T-helper 17 cell (primary cell): ENCODE results near the gene HOXA6. TPM values are rescaled to one million over a fixed set of nuclear protein-coding genes. Genes with fewer than 3 reads are reported as not detected.

Experiments
- ATAC-seq: fragments of 150-1000 bp; cut with Tn5 transposase; 2 replicates; pipeline ENCODE4 v1.10.0; 2021; ENCODE audit warnings: mild to moderate bottlenecking, moderate library complexity
- DNase-seq, 3 donors: peaks; one replicate each; pipeline versions ENCODE4 v3.0.0 to v3.0.0-alpha.2; 2020 to 2021
- H3K9me3 ChIP-seq: one replicate; pipeline ENCODE4 v1.7.0; 2013; ENCODE audit warnings: low read length, mild to moderate bottlenecking; ENCODE audit not compliant: control insufficient read depth, poor library complexity, severe bottlenecking
- H3K27ac Mint-ChIP-seq: one replicate; pipeline ENCODE4 v1.8.0; 2022; ENCODE audit warnings: mild to moderate bottlenecking, moderate library complexity, mixed read lengths
- H3K27me3 Mint-ChIP-seq: one replicate; pipeline ENCODE4 v1.8.0; 2022; ENCODE audit warnings: mixed read lengths
- H3K36me3 Mint-ChIP-seq: one replicate; pipeline ENCODE4 v1.8.0; 2022; ENCODE audit warnings: low read depth, mixed read lengths
- H3K4me1 Mint-ChIP-seq: one replicate; pipeline ENCODE4 v1.8.0; 2022; ENCODE audit warnings: mild to moderate bottlenecking, mixed read lengths
- H3K4me3 Mint-ChIP-seq: one replicate; pipeline ENCODE4 v1.8.0; 2022; ENCODE audit warnings: mild to moderate bottlenecking, moderate library complexity, mixed read lengths
- total RNA-seq, 4 donors: library from RNA in 2 of 4; stranded (reverse) in 2 of 4; gene quantifications; one replicate each; pipeline ENCODE4 v1.2.3 and lab custom pipeline; 2022 to 2026

Gene HOXA6
- total RNA-seq, 2 donors from 2014 or later = not detected

DNA sequence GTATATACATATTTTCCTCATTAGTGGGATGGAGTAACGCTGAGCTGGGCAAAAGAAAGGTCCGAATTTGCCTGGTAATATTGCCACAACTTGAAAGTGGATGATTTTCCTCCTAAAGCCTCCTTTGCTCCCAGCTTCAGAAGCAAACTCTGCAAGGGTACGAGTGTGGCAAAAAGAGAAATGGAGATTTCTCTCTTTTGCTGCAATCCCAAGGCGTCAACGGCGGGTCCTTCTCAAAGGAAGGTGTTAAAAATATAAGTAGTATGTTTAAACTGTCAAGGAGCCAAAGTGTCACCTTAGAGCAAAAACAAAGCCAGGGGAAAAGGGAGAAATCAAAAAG lies 32.7 kb downstream of the HOXA6 start:
- Mint-ChIP-seq H3K27me3 (peaks cover 34% of the 10 kb centered on the region), H3K4me3 (no peak overlapping the region), H3K27ac (no peak overlapping the region), H3K4me1 (no peaks in the 10 kb centered on the region), H3K36me3 (no peaks in the 10 kb centered on the region)
- no peaks in the 10 kb centered on the region for H3K9me3 ChIP-seq
- ATAC-seq (no peak), DNase-seq (no peak)

DNA sequence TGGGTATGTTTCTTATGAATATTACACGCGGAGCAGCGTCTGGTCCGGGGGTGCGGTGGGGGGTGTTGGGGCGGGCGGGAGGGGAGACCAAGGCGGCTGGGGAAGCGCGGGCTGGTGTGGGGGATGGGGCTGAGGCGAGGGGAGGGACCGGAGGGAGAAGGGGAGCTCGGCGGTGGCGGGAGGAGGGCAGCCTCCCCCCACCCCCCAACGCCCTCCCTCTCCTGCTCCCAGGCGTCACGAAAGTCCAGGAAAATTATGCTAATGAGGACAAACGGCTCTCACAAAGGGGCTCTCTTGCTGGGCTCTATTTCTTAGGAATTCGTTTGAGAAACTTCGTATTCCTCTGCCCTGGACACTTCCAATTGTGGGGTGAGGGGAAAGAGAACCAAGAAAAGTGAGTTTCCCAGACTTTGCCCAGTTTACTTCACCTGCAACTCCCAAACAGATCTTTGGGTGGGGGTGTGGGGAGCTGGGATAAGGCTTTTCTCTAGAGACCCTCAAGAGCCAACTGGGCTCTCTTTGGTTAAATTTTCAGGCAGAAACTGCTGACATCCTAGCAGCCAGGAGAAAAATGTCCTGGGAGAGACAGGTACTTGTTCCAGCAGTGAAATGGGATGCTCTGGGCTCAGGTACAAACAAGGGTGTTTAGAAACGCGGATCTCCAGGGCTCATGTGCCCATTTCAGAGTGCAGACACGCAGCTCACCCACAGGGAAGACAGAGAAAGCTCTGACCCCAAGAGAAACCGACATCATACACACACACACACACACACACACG lies 33.4 kb downstream of the HOXA6 start:
- Mint-ChIP-seq H3K4me1 (no peaks in the 10 kb centered on the region), H3K36me3 (no peaks in the 10 kb centered on the region), H3K27ac (no peak overlapping the region), H3K27me3 (peaks cover 28% of the 10 kb centered on the region), H3K4me3 (no peak overlapping the region)
- DNase-seq (no peak), ATAC-seq (no peak)
- no peaks in the 10 kb centered on the region for H3K9me3 ChIP-seq

DNA sequence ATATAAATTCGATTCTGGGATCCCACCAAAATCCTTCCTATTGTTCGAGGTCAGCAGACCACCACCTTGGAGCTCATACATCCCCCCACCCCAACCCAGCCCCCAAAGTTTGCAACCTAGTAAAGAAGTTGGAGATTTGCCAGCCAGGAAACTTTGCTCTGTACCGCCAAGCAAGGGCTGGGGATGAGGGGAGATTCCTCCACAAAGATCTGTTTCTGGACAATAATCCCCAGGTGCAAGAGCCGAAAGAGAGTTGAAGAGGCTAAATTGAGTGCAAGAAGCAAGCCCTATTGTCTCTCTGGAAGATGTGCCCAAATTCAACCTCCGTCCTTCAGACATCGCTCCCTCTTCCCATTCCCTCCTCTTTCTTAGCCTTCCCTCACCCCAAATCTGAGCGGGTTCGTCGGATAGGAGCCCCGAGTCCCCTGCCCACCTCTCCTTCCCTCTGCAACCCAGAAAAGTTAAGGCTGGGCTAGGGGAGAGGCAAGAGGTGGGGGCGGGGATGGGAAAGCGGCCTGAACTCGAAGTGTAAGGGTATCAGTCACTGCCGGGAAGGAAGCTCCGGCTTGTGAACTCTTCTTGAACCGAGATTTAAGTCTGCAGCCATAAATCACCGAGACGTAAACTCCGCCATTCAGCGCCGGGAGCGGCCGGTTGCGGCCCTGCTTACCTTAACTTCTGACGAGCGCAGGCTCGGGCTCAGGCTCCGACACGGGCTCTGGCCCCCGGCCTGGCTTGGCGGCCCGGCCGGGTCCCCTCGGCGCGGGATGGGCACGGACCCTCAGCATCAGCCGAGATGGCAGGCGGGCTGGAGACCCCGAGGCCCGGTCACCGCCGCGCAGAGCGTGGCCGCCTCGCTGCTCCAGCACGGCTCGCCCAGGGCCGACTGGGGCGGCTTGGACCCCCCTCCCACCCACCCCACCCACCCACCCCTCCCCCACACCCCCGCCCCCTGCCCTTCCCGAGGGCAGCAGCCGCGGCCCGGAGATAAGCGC lies 34.3 kb downstream of the HOXA6 start:
- DNase-seq (no peak), ATAC-seq (no peak)
- H3K4me1 Mint-ChIP-seq = no peaks in the 10 kb centered on the region
- H3K27ac Mint-ChIP-seq = no peak overlapping the region
- no peak overlapping the region for H3K4me3 Mint-ChIP-seq
- no peaks in the 10 kb centered on the region for H3K9me3 ChIP-seq
- peaks cover 21% of the 10 kb centered on the region for H3K27me3 Mint-ChIP-seq
- no peaks in the 10 kb centered on the region for H3K36me3 Mint-ChIP-seq

GRCh38 chr7:27112361-27112760 lies 35.2 kb downstream of the HOXA6 start:
- no peak overlapping the region for H3K4me3 Mint-ChIP-seq
- DNase-seq (no peak), ATAC-seq (no peak)
- no peaks in the 10 kb centered on the region for H3K9me3 ChIP-seq
- H3K36me3 Mint-ChIP-seq = no peaks in the 10 kb centered on the region
- peaks cover 16% of the 10 kb centered on the region for H3K27me3 Mint-ChIP-seq
- H3K4me1 Mint-ChIP-seq = no peaks in the 10 kb centered on the region
- H3K27ac Mint-ChIP-seq = no peak overlapping the region

GRCh38 chr7:27111751-27112277 lies 35.8 kb downstream of the HOXA6 start:
- no peak for ATAC-seq
- Mint-ChIP-seq H3K4me1 (no peaks in the 10 kb centered on the region), H3K4me3 (no peak overlapping the region), H3K27ac (no peak overlapping the region), H3K36me3 (no peaks in the 10 kb centered on the region), H3K27me3 (peaks cover 11% of the 10 kb centered on the region)
- DNase-seq = no peak
- no peaks in the 10 kb centered on the region for H3K9me3 ChIP-seq

GRCh38 chr7:27111042-27111750 lies 36.4 kb downstream of the HOXA6 start:
- no peaks in the 10 kb centered on the region for H3K4me1 Mint-ChIP-seq
- no peak for DNase-seq
- no peak overlapping the region for H3K27ac Mint-ChIP-seq
- no peak for ATAC-seq
- H3K9me3 ChIP-seq = no peaks in the 10 kb centered on the region
- no peaks in the 10 kb centered on the region for H3K36me3 Mint-ChIP-seq
- H3K27me3 Mint-ChIP-seq = peaks cover 9% of the 10 kb centered on the region
- H3K4me3 Mint-ChIP-seq = no peak overlapping the region

GRCh38 chr7:27110186-27111031 lies 37.2 kb downstream of the HOXA6 start:
- Mint-ChIP-seq H3K4me1 (no peaks in the 10 kb centered on the region), H3K27ac (no peak overlapping the region), H3K27me3 (peaks cover 11% of the 10 kb centered on the region), H3K36me3 (no peaks in the 10 kb centered on the region), H3K4me3 (no peak overlapping the region)
- no peaks in the 10 kb centered on the region for H3K9me3 ChIP-seq
- ATAC-seq = no peak
- DNase-seq = no peak

DNA sequence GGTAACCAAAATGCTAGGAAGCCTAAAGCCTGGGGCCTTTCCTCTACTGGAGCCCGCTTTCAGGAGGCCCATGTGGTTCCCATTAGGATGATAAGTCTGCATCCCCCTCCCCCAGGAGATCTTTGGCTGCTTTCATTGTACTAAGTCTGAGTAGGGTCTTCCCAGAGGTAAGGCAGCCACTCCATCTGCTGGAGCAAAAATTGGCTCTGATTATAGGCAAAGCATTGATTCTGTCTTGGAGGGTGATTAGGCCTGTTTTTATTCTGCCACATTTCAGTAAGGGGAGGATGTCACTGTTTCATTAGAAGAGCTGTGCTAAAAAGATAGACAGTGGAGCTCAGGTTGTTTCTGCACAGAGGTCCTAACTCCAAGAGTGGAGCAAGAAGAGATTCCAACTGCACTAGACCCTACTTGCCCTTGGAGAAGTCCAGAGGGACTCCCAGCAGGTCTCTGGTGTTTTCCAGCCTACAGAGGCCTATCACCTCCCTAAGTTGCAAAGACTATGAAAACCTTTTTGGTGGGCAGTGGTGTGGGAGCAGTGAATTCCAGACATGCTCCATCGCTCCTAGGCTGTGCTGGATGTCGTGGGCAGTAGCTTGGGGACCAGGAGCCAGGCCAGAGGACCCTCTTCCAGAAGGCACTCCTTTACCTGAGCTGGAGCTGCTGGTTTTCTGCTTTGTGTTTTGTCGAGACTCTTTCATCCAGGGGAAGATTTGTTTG lies 37.9 kb downstream of the HOXA6 start:
- Mint-ChIP-seq H3K36me3 (no peaks in the 10 kb centered on the region), H3K4me3 (peak overlapping the region; percentile 15), H3K27ac (no peak overlapping the region), H3K4me1 (no peaks in the 10 kb centered on the region), H3K27me3 (peaks cover 13% of the 10 kb centered on the region)
- DNase-seq (no peak), ATAC-seq (no peak)
- no peaks in the 10 kb centered on the region for H3K9me3 ChIP-seq

GRCh38 chr7:27108390-27109127 lies 39.0 kb downstream of the HOXA6 start:
- DNase-seq (no peak), ATAC-seq (no peak)
- H3K4me1 Mint-ChIP-seq = peaks cover 2% of the 10 kb centered on the region
- H3K9me3 ChIP-seq = no peaks in the 10 kb centered on the region
- no peaks in the 10 kb centered on the region for H3K36me3 Mint-ChIP-seq
- no peak overlapping the region for H3K4me3 Mint-ChIP-seq
- H3K27me3 Mint-ChIP-seq = peaks cover 22% of the 10 kb centered on the region
- no peak overlapping the region for H3K27ac Mint-ChIP-seq

DNA sequence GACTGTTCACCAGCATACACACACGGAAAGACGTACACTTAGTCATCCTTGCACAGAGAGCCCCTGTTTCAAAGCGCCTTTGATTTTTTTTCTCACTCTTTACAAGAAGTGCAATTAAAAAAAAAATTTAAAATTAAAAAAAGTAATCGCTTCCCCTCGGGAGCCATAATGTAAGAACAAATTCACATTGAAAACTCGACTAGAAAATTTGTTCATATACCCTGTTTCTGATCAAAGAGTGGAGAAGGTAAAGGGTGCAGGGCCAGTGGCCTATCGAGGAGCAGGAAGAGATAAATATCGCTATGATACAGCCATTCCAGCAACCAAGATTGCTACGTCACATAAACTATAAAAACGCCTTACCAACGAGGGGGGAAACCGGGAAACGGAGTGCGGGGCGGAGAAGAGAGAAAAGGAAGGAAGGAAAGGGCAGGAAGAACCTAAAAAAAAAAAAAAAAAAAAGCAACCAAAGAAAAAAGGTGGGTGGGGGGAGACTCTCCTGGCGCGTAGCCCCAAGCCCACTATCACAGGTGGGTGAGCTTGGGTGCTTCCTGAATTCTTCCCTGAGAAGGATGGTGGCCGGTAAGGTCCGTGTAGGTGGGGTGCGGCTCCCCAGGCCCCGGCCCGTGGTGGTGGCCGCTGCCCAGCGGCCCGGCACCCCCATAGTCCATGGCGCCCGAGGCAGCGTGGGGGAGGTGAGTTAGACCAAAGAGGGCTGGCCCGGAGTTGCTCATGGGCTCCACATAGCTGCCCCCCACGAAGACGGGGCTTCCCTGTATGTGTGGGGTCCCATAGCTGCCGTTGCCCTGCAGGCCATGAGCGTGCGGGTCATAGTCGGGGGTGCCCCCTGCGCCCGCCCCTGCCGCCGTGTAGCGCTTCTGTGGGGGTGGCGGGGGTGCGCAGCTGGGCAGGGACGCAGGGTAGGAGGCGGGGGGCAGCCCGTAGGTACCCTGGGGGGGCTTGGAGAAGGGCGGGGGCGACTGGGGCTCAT lies 39.9 kb downstream of the HOXA6 start:
- ATAC-seq (no peak), DNase-seq (no peak)
- Mint-ChIP-seq H3K36me3 (peaks cover 5% of the 10 kb centered on the region), H3K4me1 (peaks cover 6% of the 10 kb centered on the region), H3K27me3 (peaks cover 30% of the 10 kb centered on the region), H3K4me3 (no peak overlapping the region), H3K27ac (no peak overlapping the region)
- no peaks in the 10 kb centered on the region for H3K9me3 ChIP-seq

- no peak overlapping the region for H3K4me3 Mint-ChIP-seq
Measured at GRCh38 chr7:27106901-27107240, 40.7 kb downstream of the HOXA6 start.

More at GRCh38 chr7:27106901-27107240, 40.7 kb downstream of the HOXA6 start:
- H3K27ac Mint-ChIP-seq = no peak overlapping the region
- peaks cover 6% of the 10 kb centered on the region for H3K36me3 Mint-ChIP-seq
- peaks cover 38% of the 10 kb centered on the region for H3K27me3 Mint-ChIP-seq
- peaks cover 10% of the 10 kb centered on the region for H3K4me1 Mint-ChIP-seq
- no peak for DNase-seq
- H3K9me3 ChIP-seq = no peaks in the 10 kb centered on the region
- no peak for ATAC-seq
